Ectodermal cell (in vitro differentiated cells): ENCODE data around the gene ENKUR.
"Not testable (repeated sequence)": the region's sequence is repeated elsewhere in the genome, so short reads cannot be mapped to it uniquely, and the experiment has no call there.

ENCODE experiments used
- H3K27ac ChIP-seq: 2 replicates; pipeline ENCODE4 v1.7.0; 2013; ENCODE audit warnings: mild to moderate bottlenecking, low read depth, low read length; ENCODE audit not compliant: insufficient read depth, poor library complexity, severe bottlenecking
- H3K27me3 ChIP-seq: 2 replicates; pipeline ENCODE4 v1.7.0; 2013; ENCODE audit warnings: mild to moderate bottlenecking, low read length; ENCODE audit not compliant: insufficient read depth, control insufficient read depth, poor library complexity, severe bottlenecking
- H3K36me3 ChIP-seq: one replicate; pipeline ENCODE4 v1.7.0; 2013; ENCODE audit warnings: low read length; ENCODE audit not compliant: control insufficient read depth, insufficient read depth
- H3K4me1 ChIP-seq: one replicate; pipeline ENCODE4 v1.7.0; 2013; ENCODE audit warnings: low read length; ENCODE audit not compliant: control insufficient read depth, insufficient read depth
- H3K4me3 ChIP-seq: 2 replicates; pipeline ENCODE4 v1.7.0; 2013; ENCODE audit warnings: low read depth, low read length, control low read depth; ENCODE audit not compliant: insufficient read depth
- H3K9me3 ChIP-seq: 2 replicates; pipeline ENCODE4 v1.7.0; 2013; ENCODE audit warnings: mild to moderate bottlenecking, low read length, moderate library complexity; ENCODE audit not compliant: control insufficient read depth
- WGBS, 2 experiments: methylation state at CpG; one replicate each; pipeline ENCODE4 v1.1.7; 2013; ENCODE audit warnings: missing lambda C conversion rate in 2 of 2; 5-methylcytosine and 5-hydroxymethylcytosine counted together

ENKUR gene

DNA sequence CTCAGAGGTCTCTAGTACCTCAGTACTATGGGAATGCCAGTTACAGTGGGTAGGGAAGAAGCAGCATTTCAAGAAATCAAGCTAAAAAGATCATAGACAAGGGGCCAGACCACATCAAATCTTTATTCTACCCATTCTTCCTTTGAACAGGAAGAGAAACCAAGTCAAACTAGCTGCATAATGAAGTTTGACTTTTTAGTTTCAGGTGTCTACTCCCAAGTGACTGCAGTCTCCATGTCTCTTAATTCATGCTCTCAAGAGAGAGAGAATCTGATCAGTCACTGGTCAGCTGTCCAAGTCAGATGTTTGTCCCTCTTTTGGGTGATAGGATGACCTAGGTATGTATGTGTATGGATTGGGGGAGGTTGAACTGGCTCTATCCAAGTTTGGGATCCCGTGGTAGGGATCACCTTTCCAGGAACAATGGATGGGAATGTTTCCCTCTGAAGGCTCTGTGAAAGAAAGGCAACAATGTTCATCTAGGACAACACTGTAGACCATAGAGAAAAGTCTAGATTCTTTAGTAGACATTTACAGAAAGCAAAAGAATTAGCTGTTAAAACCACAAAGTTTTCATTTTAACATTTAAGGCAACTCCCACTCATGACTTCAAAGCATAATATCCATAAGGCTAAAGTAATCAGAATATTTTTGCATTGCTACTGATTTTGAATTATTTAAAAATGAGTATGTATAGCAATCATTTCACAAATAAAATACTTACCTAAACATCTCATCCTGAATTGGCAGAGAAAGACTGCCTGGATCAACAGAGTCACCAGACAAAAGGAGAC lies 33.4 kb downstream of the ENKUR start:
- H3K9me3 ChIP-seq, result no peaks in the 10 kb centered on the region
- H3K27me3 ChIP-seq, result no peaks in the 10 kb centered on the region
- 84 to 100% methylated on average over 1 of the region's 1 CpG for WGBS, 2 experiments
- no peaks in the 10 kb centered on the region for H3K36me3 ChIP-seq
- no peaks in the 10 kb centered on the region for H3K4me1 ChIP-seq
- H3K4me3 ChIP-seq, result no peak overlapping the region
- no peak overlapping the region for H3K27ac ChIP-seq

DNA sequence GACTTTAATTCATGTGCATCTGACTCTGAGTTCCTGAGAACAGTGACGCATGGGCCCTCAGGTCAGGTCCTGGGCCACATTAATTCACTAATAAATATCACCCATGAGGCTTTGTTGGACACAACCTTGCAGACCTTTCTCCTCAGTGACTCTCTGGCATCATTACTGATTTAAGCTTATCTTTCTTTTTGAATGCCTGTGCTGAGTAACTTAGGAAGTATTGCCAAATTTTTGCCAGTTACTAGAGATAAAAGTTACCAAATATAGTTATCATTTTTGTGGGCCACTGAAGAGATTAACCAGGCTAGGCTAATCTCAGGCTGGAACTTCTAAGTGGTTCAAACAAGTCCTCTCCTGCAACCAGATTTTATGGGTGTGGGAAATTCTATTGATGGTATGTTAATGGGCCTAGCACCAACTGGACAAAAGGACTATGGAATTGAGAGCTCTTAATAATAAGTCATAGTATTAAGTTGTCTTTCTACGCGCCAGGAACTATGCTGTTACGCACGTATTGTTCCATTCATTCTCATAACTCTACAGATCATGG lies 34.7 kb downstream of the ENKUR start:
- 93 to 97% methylated on average over 5 of the region's 5 CpGs for WGBS, 2 experiments
- Histone ChIP-seq H3K4me1 (no peaks in the 10 kb centered on the region), H3K9me3 (no peaks in the 10 kb centered on the region), H3K27me3 (no peaks in the 10 kb centered on the region), H3K4me3 (no peak overlapping the region), H3K36me3 (no peaks in the 10 kb centered on the region), H3K27ac (no peak overlapping the region)

DNA sequence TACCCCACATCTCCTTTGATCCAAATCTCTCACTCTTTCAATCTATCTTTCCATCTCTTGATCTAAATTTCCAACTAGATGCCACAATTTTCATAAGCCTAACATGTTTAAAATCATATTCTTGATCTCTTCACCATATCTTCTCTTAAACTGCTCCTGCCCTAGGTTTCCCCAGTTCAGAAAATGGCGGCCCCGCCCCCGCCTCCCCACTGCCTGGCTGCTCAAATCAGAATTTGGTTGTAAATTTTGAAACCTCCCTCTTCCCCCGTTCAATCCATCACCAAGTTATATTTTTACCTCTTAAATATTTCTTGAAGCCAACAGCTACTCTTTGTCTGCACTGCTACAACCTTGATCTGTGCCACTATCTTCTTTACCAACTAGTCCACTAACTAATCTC lies 36.3 kb downstream of the ENKUR start:
- no peaks in the 10 kb centered on the region for H3K9me3 ChIP-seq
- H3K4me1 ChIP-seq, result no peaks in the 10 kb centered on the region
- H3K27me3 ChIP-seq, result no peaks in the 10 kb centered on the region
- H3K36me3 ChIP-seq, result no peaks in the 10 kb centered on the region
- no peak overlapping the region for H3K27ac ChIP-seq
- WGBS, 2 experiments, result 90 to 92% methylated on average over 4 of the region's 4 CpGs
- H3K4me3 ChIP-seq, result no peak overlapping the region

DNA sequence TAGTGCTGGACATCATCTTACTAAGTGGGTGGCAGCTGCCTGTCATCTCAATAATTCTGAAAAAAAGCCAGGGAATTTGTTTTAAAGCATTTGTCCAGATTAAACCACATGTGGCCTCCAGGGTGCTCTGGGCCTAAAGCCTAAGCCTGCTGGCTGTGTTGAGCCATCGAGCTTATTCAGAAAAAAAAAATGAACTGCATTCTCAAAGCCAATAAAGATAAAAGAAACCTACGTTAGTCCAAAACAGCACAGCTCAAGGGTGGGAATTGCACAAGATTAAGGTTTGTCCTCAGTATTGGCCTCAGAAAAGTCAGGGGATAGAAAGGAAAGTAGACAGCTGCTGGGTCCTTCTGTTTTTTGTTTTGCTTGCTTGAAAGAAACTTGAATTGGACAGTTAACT lies 41.0 kb downstream of the ENKUR start:
- Histone ChIP-seq H3K36me3 (no peaks in the 10 kb centered on the region), H3K9me3 (no peaks in the 10 kb centered on the region), H3K4me3 (no peak overlapping the region), H3K27ac (no peak overlapping the region), H3K27me3 (no peaks in the 10 kb centered on the region), H3K4me1 (no peaks in the 10 kb centered on the region)
- 84 to 97% methylated on average over 2 of the region's 2 CpGs for WGBS, 2 experiments

DNA sequence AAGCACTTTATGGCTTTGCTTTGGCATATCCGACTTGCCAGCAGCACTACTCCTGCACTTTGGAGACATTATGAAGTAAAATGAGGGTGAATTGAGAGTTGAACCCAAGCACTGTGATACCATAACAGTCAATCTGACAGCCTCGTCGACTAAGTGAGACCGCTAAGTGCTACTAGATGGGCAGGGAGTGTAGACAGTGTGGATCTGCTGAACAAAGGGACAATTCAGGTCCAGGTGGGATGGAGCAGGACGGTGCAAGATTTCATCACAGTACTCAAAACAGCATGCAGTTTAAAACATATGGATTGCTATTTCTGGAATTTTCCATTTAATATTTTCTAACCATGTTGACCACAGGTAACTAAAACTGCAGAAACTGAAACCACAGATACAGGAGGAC lies 42.8 kb downstream of the ENKUR start:
- no peak overlapping the region for H3K27ac ChIP-seq
- 89 to 94% methylated on average over 5 of the region's 5 CpGs for WGBS, 2 experiments

DNA sequence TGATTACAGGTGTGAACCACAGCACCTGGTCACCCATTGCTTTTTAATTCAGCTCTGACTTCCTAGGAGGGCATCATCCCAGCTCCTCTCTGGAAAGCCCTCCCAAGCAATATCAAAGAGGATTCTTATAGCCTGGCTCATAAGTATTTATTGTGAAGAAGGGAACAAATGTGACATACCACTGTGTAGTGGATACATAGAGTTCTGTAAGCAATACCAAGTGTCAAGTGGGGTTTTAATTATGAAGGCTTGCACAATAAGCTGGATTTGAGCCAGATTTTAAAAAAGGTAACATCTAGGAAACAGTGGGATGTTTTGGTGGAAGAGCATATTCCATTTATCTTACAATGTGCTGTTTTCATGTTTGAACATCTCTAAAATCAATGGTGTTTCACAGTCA lies 44.6 kb downstream of the ENKUR start:
- H3K36me3 ChIP-seq, result no peaks in the 10 kb centered on the region
- no peak overlapping the region for H3K27ac ChIP-seq
- H3K27me3 ChIP-seq, result no peaks in the 10 kb centered on the region
- no peaks in the 10 kb centered on the region for H3K4me1 ChIP-seq
- no peak overlapping the region for H3K4me3 ChIP-seq
- H3K9me3 ChIP-seq, result no peaks in the 10 kb centered on the region

More for the DNA sequence above, 42.8 kb downstream of the ENKUR start:
- Histone ChIP-seq H3K36me3 (no peaks in the 10 kb centered on the region), H3K4me1 (no peaks in the 10 kb centered on the region), H3K4me3 (no peak overlapping the region), H3K27me3 (no peaks in the 10 kb centered on the region), H3K9me3 (no peaks in the 10 kb centered on the region)

DNA sequence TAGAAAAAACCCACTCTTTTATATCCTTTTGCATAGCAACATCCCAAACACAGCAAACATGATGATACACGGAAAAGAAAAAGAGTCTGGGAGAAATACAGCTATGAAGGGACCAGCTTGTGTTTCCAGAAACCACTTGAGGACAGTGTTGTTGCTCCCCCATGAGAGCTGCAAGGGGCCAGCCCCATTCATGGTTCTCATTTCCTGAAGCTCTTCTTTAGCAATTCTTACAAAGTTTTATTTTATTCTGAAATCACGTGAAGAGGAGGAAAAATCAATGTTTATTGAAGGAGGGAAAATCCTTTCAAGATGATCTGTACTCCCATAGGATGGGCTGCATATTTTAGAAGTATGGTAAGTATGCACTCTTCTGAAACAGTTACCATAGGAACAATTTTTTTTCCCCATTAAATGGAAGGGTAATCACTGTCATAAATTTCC lies 46.1 kb downstream of the ENKUR start:
- Histone ChIP-seq H3K4me1 (no peaks in the 10 kb centered on the region), H3K36me3 (no peaks in the 10 kb centered on the region), H3K9me3 (no peaks in the 10 kb centered on the region), H3K27ac (no peak overlapping the region), H3K27me3 (no peaks in the 10 kb centered on the region), H3K4me3 (no peak overlapping the region)
- WGBS, 2 experiments, result 79 to 93% methylated on average over 1 to 2 of the region's 2 CpGs

DNA sequence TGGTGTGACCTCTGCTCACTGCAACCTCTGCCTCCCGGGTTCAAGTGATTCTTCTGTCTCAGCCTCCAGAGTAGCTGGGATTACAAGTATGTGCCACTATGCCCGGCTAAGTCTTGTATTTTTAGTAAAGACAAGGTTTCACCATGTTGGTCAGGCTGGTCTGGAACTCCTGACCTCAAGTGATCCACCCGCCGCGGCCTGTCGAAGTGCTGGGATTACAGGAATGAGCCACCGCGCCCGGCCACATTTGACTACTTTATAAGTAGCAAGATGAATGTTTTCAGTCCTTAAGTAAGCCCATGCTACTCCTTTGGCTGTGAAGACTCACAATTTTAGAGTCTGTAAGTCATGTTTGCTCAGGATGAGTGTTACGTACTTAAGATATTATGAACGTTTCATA lies 47.0 kb downstream of the ENKUR start:
- not testable (repeated sequence) for H3K36me3 ChIP-seq, H3K9me3 ChIP-seq, H3K27me3 ChIP-seq, H3K4me3 ChIP-seq, H3K27ac ChIP-seq, H3K4me1 ChIP-seq
- 94 to 96% methylated on average over 9 to 11 of the region's 11 CpGs for WGBS, 2 experiments

DNA sequence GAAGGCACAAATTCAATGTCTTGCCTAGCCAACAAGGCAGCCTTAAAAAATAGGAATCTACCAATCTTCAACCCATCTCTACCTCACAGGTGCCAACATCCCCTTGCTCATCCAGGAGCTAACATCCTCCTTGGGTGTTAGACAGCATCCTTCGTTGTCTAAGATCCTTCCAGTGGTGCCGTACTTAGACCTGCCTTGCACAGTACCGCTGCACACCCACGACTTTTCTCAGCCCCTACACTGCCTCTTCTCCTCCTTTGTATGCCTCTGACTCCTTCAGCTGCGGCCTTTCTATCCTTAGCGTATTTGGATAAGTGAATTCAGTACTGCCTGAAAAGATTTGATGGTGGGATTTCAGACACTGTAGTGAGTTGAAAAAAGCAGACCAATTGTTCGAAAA lies 47.6 kb downstream of the ENKUR start:
- no peaks in the 10 kb centered on the region for H3K27me3 ChIP-seq
- 91 to 94% methylated on average over 7 of the region's 7 CpGs for WGBS, 2 experiments
- no peaks in the 10 kb centered on the region for H3K4me1 ChIP-seq
- H3K4me3 ChIP-seq, result no peak overlapping the region
- H3K27ac ChIP-seq, result no peak overlapping the region
- H3K36me3 ChIP-seq, result no peaks in the 10 kb centered on the region
- H3K9me3 ChIP-seq, result no peaks in the 10 kb centered on the region

DNA sequence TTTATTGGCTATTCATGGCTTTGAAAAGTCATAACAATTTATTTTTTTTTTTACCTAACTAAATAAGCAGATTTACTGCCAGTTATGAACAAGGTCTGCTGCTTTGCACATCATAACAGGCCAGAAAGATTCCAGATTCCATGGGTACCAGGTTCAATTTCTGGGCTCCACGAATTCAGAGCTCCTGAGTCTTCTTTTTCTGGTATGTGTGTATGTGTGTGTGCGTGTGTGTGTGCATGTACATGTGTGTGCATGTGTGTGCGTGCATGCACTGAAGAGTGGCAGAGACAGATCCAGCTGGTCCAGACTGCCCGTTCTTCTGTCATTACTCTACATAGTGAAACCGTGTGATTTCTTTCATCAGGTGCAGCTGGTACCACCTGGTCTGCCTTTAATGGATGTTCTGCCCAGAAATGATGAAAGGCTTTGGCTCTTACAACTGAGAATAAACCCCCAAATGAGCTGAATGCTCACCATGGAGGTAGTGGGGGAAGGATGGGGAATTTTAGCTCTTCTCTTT lies 48.9 kb downstream of the ENKUR start:
- no peak overlapping the region for H3K27ac ChIP-seq
- H3K9me3 ChIP-seq, result no peaks in the 10 kb centered on the region
- no peak overlapping the region for H3K4me3 ChIP-seq
- H3K36me3 ChIP-seq, result no peaks in the 10 kb centered on the region
- H3K27me3 ChIP-seq, result no peaks in the 10 kb centered on the region
- 93 to 94% methylated on average over 5 of the region's 5 CpGs for WGBS, 2 experiments
- no peaks in the 10 kb centered on the region for H3K4me1 ChIP-seq
